CD4-positive, alpha-beta T cell treated with Interleukin-6 at 100 ng/mL for 8 hours (primary cell): ENCODE measurements around the gene LIPC.

Experiments
- DNase-seq: peaks from one replicate; pipeline ENCODE4 v3.0.0-alpha.2; 2020; ENCODE audit warnings: mixed read lengths, low spot score

Gene LIPC

GRCh38 chr15:58517682-58518525 lies 86.1 kb downstream of the LIPC start:
- DNase-seq, result no peak

- no peak for DNase-seq
Measured at GRCh38 chr15:58518626-58519025, 86.8 kb downstream of the LIPC start.

GRCh38 chr15:58519516-58519915 lies 87.7 kb downstream of the LIPC start:
- no peak for DNase-seq

GRCh38 chr15:58520464-58520863 lies 88.7 kb downstream of the LIPC start:
- DNase-seq, result no peak

GRCh38 chr15:58520936-58521292 lies 89.1 kb downstream of the LIPC start:
- no peak for DNase-seq

- no peak for DNase-seq
Measured at GRCh38 chr15:58521293-58521991, 89.7 kb downstream of the LIPC start.

- no peak for DNase-seq
Measured at GRCh38 chr15:58522391-58522790, 90.6 kb downstream of the LIPC start.

GRCh38 chr15:58522865-58523264 lies 91.1 kb downstream of the LIPC start:
- no peak for DNase-seq

GRCh38 chr15:58523634-58524033 lies 91.8 kb downstream of the LIPC start:
- no peak for DNase-seq

- no peak for DNase-seq
Measured at GRCh38 chr15:58524247-58524646, 92.5 kb downstream of the LIPC start.

- no peak for DNase-seq
Measured at GRCh38 chr15:58525991-58526421, 94.2 kb downstream of the LIPC start.

GRCh38 chr15:58526647-58527192 lies 94.9 kb downstream of the LIPC start:
- DNase-seq, result no peak

GRCh38 chr15:58527573-58528187 lies 95.9 kb downstream of the LIPC start:
- no peak for DNase-seq

- DNase-seq, result no peak
Measured at GRCh38 chr15:58528188-58528870, 96.5 kb downstream of the LIPC start.

- DNase-seq, result no peak
Measured at GRCh38 chr15:58529041-58529440, 97.2 kb downstream of the LIPC start.

- no peak for DNase-seq
Measured at GRCh38 chr15:58530056-58530590, 98.3 kb downstream of the LIPC start.

- DNase-seq, result no peak
Measured at GRCh38 chr15:58532126-58532525, 100.3 kb downstream of the LIPC start.

GRCh38 chr15:58534556-58534955 lies 102.8 kb downstream of the LIPC start:
- no peak for DNase-seq

- DNase-seq, result no peak
Measured at GRCh38 chr15:58535337-58535736, 103.5 kb downstream of the LIPC start.

- DNase-seq, result no peak
Measured at GRCh38 chr15:58535894-58536293, 104.1 kb downstream of the LIPC start.

GRCh38 chr15:58536414-58536813 lies 104.6 kb downstream of the LIPC start:
- no peak for DNase-seq

- no peak for DNase-seq
Measured at GRCh38 chr15:58537033-58537432, 105.2 kb downstream of the LIPC start.
